Superior temporal gyrus (tissue), 1 donor: ENCODE measurements around the gene SCG3.
A peak's percentile ranks its signal among the peaks of the same experiment; 100 is the strongest.

ENCODE experiments used
- DNase-seq: peaks from one replicate; pipeline ENCODE4 v3.0.0-alpha.2; 2016; ENCODE audit errors: extremely low spot score

The SCG3 gene

DNA sequence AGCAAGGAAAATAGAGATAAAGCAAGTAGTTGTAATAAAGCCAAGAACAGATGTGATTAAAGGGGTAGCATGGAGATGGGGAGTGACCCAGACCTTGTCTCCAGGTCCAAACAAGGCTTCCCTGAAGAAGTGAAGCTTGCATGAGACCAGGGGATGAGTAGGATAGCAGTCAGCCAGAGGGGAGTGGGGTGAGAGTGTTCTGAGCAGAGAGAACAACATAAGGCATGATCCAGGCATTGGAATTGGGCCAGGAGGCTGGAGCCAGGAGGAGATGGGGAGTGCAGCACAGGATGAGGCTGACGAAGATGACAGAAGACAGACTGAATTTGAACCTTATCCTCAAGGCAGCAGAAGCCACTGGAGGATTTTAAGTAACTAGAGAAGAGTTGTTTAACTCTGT is 77.3 kb downstream of the SCG3 start:
- peak; percentile 79 for DNase-seq

DNA sequence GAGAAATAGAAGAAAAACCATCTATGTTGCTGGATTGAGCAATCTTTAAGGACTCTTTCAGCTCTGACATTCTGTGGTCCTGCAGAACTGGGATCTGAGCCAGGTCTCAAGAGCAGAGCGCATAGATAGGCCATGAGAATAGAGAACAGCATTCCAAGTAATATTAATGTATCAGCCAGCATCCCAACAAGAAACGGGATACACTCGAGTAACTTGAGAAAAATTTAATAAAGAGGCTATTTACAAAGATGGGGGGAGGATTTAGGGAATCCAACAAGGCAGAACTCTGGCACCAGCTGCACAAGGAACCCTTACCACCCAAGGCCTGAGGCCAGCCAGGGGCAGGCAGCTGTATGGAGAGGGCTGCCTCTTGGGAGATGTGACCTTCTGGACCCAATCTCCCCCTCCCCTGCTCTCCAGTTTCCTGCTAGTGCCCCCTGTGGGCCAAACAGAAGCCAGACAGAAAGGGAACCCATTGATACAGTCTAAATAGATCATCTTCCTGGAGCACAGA is 78.3 kb downstream of the SCG3 start:
- DNase-seq: no peak

DNA sequence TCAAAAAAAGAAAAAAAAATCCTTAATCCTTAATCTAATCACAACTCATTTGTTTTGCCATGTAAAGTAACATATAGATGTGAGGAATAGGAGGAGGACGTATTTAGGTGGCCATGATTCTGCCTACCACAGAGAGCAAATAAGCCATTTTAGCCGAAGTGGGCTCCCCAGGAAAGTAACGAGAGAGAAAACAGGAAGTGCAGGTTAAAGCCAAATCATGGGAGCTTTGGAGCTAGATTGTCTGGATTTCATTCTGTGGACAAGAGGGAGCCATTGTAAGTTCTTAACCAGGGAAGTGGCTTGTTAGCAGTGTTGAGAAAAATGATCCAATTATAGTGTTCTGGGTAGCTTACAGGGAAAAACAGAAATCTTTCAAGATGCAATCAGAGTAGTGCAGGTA is 79.5 kb downstream of the SCG3 start:
- DNase-seq: no peak

- DNase-seq: peak; percentile 98
These were observed 84.4 kb downstream of the SCG3 start for GRCh38 chr15:51765751-51766150.

DNA sequence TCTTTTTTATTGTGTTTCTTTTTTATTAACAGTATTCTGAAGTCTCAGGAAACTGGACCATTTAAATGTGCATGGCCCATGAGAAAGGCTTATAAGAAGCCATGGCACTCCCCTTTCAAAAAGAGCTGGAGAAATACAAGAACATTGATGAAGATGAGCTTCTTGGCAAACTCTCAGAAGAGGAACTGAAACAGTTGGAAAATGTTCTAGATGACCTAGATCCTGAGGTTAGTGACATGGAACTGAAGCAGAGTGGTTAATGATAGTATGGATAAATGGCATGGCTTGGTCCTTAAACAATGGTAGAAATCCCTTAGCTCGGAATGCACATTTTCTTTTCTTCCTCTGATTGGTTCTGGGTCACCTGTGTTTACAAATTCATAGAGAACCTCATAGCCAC is 85.0 kb downstream of the SCG3 start:
- DNase-seq: no peak

DNA sequence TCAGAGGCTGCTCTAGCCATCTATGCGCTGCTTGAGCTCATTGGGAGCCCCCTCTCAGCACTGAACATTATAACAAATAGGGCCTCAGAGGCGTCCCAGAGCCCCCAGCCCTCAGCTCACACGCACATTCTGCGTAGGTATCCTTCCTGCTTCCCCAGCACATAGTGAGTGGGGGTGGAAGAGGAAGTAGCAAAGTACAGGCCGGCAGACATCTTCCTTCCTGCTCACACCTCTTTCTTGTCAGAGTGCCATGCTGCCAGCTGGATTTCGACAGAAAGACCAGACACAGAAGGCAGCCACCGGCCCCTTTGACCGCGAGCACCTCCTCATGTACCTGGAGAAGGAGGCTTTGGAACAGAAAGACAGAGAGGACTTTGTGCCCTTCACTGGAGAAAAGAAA is 86.7 kb downstream of the SCG3 start:
- DNase-seq: no peak
